ENCODE measurements around the gene GTF2F2.
"Not testable (repeated sequence)": the region's sequence is repeated elsewhere in the genome, so short reads cannot be mapped to it uniquely, and the experiment has no call there.

The GTF2F2 gene

DNA sequence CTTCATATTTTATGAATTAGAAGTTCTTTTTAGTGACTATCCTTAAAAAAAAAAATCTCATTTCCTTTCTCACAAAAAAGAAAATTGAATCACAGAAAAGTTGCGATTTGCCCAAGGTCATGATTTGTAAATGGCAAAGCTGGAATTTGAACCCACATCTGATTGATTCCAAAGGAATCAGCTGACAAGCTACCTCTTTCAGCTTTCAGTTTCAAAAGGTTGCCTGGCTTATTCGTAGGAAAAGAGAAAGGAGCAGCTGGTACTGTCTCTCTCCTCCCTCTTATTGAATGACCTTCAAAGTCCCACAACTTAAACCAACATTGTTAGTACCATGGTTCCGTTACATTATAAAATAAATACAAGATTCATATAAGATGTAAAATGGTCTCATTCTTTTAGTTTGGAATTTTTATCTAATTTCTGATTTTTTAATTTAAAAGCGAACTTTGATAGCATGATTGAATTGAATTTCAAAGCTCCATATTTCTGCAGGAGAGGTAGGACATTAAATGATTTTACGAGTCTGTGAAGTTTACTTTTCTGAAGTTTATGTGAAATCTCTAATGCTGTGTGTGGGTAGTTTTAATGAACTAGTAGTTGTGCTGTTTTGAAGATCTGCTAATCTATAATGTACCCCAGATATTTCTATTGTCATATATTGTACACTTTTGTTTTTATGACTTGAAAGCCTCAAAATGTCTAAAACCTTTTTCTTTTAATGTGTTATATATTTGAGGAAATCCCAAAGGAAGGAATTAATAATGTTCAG is 99.0 kb downstream of the GTF2F2 start:
- no peak for DNase-seq

DNA sequence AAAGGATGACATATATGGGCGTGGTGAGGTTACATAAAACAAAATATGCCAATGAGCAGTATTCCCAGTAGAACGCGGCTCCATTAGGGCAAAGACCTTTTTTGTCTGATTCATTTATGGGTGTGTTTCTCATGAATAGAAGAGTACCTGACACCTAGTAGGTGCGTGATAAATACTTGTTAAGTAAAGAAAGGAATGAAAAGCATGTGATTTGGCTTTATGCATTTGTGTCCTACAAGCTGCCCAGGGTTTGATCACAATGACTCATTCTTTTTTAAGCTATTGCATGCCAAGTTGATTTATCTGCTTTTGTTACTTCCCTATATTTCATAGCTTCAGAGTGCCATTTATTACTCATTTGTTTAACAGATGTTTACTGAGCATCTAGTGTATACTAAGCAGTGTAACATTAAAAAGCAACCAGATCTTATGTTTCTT is 99.6 kb downstream of the GTF2F2 start:
- DNase-seq: no peak

DNA sequence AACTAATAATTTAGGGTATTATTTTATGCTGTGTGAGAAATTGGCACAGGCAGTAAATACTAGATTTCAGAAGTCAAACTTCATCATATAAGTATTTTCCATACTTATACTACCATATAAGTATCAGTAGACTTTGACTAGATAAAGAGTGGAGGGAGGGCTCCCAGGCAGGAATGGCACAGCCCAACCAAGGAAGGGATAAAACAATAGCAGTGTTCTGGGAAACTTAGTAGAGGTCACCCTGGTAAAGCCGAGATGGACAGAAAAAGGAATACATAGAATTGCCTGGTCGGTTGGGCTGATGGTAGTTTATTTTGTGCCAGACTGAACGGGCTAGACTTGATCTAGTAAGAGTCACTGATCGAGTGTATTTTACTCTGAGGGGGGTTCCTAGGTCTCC is 100.1 kb downstream of the GTF2F2 start:
- DNase-seq: no peak

DNA sequence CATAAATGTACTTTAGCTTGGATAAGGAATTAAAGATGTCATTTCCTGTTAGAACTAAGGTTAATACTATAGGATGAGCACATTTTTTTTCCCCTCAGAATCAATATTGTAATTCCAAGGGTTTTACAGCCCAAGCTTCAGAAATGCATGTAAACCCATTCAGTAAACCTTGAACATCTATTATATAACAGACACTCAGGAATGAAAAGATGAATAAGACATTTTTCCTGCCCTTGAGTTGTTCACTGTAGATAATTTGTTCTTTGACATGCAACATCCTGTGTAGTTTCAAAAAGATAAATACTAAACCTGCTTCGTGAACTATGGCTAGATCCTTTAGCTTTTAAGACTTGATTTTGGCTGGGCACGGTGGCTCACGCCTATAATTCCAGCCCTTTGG is 102.2 kb downstream of the GTF2F2 start:
- no peak for DNase-seq

DNA sequence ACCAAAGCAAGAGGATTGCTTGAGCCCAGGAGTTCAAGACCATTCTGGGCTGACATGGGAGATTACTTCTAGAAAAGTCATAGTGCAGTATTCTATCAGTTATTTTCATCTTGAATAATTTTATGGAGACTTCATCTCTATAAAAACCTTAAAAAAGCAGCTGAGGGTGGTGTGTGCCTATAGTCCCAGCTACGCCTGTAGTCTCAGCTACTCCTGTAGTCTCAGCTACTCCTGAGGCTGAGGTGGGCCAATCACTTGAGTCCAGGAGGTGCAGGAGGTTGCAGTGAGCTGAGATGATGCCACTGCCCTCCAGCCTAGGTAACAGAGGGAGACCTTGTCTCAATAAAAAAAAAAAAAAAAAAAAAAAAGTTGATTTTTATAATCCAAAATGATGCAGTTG is 102.6 kb downstream of the GTF2F2 start:
- DNase-seq: no peak

DNA sequence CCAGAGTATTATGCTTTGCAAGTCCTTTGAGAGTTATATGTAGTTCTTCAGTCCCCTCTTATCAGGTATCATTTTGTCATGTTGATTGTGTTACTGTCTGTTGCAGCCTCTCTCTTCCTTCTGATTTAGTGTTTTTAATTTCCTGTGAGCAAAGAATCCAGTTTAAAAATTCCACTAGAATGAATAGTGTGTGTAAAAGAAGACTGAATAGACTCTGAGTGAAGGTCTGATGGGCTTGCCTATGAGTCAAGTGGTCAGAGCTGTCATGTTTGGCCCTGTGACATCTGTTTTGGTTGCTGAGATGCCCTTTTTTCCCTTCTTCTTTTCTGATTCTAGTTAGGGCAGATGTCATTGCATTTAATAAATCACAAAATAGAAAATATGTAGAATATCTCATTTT is 103.9 kb downstream of the GTF2F2 start:
- DNase-seq: no peak

DNA sequence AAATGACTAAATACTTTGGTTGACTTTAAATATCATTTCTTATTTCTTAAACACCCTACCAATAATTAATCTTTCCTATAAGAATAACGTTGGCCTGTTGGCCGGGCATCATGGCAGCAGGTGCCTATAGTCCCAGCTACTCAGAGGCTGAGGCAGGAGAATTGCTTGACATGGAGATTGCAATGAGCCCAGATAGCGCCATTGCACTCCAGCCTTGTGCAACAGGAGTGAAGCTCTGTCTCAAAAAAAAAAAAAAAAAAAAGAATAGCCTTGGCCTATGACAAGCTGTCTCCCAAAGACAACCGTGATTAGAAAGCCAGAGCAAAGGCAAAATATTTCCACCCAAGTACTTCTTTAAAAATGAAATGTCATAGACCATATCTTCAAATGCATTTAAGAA is 105.1 kb downstream of the GTF2F2 start:
- DNase-seq: no peak

DNA sequence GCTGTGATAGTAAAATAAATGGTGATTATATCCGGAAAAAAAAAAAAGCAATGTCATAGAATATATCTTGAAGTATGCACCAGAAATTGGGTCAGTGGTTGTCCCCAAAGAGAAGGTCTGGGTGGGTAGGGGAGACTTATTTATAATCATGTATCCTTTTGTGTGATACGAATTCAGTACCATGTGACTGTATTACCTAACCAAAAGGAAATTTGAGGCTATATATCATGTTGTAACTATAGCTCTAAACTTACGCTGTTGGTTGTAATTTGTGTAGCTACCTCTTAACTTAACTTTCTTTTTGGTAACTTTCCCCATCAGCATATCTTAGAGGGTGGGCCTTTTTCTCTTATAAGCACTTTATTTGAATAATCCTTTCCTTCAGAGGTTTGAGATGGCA is 105.7 kb downstream of the GTF2F2 start:
- no peak for DNase-seq

DNA sequence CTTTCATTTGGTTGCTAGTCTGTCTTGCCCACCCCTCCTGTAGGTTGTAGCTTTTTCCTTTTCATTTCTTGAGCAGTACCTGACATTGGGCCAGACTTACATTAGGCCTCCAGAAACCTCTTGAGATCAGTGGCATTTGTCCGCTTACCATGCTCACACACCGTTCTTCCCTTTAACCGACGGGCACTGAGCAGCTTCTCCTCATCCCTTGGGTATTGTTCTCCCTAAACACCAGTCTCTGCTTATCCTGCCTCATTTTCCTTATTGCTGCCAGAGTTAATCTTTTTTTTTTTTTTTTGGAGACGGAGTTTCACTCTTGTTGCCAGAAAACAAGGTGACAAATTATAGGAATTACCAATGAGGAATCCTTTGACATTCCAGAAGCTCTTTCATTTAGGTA is 107.7 kb downstream of the GTF2F2 start:
- DNase-seq: no peak

DNA sequence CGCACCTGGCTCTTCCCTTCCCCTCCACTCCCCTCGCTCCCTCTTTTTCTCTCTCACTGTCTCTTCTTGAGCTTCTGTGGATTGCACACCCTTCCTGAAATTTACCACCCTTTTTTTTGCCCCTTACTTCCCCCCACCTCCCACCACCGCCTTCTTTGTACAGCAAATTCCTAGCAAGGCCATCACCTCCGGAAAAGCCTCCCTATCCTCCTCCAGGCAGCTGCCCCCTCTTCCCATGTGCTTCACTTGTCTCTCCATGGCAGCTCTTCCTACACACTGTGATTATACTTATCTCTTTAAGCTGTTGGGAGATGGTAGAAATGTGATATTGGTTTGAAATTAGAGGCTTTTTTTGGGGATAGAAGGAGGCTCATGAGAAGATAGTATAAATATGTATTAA is 108.9 kb downstream of the GTF2F2 start:
- DNase-seq: no peak

DNA sequence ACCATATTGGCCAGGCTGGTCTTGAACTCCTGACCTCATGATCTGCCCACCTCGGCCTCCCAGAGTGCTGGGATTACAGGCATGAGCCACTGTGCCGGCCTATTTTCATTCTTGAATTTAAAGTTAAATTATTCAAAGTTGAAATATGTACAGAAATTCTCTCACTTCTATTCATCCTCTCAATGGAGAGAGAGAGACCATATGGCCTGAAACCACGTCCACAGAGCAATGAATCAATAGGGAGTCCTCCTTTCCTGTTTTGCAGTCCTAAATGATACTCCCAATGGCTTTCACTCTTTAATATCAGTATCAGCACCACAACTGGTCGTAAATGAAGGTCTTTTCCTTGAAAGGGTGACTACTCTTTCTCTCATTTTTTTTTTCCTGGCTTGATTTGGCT is 111.0 kb downstream of the GTF2F2 start:
- DNase-seq: no peak

DNA sequence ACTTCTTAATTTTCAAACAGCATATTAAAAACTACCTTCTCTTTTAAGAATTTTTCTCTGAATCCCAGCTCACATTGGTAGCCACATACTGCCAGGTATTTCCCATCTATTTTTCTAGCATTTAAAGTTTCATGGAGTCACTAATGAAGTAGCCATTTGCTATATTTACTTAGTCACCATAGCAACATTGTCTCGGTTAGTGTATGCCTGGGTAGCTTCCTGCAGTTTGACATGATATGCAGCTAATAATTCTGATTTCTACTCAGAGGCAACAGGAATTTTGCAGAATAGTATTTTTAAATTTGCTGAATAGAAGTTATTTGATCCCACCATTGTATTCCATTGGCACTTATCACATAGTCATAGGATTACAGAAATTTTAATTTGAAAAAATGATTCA is 111.4 kb downstream of the GTF2F2 start:
- DNase-seq: no peak

DNA sequence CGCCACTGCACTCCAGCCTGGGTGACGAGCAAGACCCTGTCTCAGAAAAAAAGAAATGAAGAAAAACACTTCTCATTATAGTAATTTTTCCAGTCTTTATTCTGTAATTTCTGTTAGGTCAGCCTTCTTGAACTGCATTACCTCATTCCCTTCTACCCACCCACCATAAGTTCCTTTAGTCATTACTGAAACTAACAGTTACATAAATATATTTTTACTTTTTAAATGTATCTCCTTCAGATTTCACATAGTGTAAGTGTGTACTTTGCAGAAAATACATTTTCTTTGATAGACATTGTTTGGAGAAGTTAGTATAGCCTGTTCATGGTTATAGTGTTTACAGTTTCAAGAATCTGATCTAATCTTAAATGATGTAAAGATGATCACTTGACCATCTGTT is 112.3 kb downstream of the GTF2F2 start:
- no peak for DNase-seq

DNA sequence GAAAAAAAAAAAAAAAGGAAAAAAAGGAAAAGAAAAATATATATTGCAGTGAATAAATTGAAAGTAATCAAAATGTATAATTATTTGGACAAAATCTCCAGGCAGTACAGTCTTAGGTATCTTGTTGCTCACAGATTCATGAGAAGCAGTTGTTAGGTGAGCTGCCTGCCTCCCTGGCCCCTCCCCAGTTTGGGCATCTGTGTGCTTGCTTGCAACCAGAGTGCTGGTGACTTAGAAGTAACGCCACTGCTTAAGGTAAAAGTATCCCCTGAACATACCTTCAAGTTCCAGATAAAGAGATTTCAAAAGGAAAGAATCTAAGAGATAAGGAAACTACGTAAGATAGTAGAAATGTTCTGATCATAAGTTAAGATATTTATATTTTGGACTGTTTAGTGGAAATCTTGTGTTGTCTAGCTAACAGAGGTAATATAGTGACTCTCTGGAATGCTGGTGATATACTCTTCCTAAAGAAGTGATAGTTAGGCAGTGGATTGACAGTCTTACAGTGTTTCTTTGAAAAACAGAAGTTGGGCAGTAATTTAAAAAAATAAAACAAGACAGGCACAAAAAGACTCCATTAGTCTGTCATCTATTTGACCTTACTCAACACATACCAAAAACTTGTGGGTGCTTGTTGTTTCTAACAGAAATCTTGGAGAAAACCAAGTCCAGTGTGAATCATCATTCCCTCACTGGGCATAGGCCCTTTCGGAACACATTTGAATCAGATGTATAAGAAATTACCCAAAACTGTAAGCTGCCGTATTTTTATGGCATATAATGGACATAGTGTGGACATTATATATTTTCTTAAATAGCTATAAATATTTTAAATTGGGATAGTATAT is 118.9 kb downstream of the GTF2F2 start:
- DNase-seq: no peak

DNA sequence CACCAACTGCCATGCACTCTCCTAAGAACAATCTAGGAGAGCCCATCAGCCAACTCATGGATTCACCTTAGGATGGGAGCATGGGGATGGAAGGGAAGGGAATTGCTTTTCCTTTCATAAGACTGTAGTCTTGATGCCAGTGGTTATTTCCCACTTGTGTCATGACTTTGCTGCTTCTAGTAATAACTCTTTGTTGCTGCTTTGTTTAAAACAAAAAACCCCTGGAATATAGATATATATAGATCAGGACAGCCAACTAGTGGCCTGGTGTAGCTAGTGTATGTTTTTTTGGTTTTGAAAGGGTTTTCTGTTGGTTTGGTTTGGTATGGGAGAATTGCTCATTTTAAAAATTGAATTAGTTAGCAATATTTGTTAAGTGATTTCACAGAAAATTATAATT is 119.8 kb downstream of the GTF2F2 start:
- DNase-seq: no peak

DNA sequence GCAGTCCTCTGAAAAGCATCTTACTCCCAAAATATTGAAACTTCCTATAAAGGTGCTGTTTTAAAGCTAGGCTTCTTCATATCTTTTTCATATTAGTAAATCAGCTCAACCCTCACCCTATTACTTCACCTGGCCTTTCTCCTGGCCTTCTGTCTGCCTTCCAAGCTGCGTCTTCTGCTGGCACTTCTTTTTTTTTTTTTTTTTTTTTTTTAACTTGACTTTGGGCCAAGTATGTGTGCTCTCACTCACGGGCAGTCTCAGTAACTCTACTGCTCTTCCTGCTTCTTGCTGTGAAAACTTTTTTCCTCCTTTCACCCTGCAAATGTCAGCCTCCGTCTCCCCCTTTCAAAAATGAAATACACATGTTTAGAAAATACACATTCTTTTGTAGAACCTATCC is 121.8 kb downstream of the GTF2F2 start:
- DNase-seq: no peak

DNA sequence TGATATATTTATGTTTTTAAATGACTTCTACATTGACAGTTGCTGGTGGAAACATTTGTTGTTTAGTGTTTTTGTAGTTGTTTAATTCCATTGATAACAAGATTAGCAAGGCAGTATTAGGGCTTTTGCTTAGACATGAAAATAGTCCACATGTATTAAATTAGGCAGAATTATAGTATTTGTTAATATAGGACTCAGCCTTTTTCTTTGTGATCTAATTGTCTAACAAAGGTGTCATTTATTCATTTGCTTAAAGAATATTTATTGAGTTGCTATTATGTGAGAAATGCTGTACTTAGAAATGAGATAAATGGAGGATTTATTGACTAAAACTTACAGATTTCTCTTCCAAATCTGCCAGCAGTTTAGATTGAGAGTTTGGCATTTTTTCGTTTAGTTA is 122.2 kb downstream of the GTF2F2 start:
- DNase-seq: no peak

DNA sequence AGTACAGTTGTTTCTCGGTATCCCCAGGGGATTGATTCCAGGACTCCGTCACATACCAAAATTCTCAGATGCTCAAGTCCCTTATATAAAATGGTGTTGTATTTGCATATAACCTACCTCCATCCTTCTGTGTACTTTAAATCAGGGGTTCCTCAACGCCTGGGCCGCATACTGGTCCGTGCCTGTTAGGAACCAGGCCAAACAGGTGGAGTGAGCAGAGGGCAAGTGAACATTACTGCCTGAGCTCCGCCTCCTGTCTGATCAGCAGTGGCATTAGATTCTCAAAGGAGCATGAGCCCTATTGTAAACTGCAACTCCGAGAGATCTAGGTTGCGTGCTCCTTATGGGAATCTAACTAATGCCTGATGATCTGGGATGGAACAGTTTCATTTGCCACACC is 122.8 kb downstream of the GTF2F2 start:
- no peak for DNase-seq

DNA sequence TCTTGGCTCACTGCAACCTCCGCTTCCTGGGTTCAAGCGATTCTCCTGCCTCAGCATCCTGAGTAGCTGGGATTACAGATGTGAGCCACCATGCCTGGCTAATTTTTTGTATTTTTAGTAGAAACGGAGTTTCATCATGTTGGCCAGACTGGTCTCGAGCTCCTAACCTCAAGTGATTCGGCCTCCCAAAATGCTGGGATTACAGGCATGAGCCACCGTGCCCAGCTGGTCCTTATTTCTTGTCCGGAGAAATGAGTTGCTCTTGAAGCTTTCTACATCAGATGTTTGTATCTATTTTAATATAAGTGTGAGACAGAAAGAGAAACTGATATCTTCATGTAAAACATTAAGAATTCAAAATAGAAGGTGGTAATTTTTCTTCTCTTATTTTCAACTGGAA is 124.4 kb downstream of the GTF2F2 start:
- not testable (repeated sequence) for DNase-seq

DNA sequence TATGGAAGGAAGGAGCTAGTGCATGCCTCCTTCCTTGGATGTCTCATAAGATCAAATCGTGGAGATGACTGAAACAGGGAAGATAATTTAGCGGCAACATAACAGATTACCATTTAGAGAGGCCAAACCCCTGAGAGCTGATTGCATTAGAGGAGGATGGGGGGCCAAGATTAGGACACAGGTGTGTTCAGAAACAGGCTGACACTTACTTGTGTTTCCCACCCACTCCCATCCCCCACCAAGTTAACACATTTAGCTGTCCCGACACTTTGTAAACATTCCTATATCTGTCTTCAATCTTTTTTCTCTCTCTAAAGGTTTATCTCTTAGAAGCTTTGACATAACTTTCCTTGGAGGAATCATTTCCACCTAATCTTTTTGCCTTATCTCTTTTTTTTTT is 129.4 kb downstream of the GTF2F2 start:
- no peak for DNase-seq

DNA sequence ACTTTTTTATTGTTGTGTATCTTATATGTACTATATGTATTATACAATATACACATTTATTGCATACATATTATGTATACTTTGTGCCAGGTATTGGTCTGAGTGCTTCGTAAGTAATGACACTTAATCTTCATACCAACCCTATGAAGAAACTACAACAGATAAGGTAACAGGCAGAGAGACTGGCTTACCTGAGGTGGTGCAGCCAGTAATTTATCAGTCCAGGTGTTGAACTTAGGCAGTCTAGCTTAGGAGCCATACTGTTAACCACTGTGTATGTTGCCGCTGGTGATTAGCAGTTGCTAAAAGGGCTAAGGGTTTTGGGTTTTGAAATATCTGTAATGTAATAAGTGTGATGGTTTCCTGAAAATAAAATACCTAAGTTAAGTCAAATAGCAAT is 134.1 kb downstream of the GTF2F2 start:
- DNase-seq: no peak

DNA sequence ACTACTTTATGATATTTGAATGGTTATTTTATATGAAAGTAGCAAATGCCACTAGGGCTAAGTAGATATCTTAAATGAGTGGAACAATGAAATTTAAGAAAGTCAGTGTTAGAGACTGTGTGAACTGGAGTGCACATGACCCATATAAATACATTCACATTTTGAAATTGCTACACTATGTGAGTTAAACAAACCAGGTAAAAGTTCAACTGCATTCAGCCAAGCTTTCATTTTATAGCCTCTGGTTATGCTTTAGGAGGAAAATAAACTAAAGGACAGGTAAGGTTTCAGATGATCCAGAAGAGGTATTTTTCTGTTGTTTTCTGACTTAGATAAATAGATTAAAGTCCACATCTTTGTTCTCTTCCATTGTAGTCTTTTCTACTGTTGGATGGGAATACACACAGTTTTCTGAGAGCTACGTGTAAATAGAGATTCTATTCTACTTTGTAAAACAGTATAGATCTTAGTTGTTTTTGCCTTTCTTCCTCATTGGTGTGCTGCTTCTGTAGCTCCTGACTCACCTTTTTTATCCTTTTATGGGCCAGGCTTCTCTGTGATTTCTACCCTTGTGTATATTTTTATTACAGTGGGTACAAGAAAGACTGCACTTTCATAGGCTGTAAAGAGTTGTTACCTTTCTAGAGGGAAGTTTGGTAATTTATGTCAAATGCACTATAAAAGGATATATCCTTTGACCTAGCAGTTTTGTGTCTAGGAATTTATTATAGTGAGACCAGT is 135.1 kb downstream of the GTF2F2 start:
- no peak for DNase-seq

DNA sequence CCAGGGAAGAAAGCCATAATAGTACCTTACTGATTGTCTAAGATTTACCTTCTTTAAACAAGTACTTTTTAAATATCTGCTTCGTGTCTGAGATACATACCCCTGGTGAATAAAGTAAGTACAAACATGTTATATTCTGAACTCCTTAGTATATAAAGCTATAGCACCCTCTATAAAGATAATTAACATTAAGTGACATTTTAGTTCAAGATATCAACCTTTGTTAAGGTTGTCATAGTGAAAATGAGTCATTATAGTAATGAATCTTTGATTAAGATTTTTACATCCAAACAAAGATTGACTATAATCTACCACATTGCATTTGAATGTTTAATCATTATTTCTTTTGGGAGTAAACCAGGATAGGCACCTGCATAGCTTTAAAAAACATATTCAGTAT is 135.9 kb downstream of the GTF2F2 start:
- DNase-seq: no peak

Measured in NCI-H187 (cell line).